ENCODE measurements around the gene MRPL28.

Gene MRPL28

DNA sequence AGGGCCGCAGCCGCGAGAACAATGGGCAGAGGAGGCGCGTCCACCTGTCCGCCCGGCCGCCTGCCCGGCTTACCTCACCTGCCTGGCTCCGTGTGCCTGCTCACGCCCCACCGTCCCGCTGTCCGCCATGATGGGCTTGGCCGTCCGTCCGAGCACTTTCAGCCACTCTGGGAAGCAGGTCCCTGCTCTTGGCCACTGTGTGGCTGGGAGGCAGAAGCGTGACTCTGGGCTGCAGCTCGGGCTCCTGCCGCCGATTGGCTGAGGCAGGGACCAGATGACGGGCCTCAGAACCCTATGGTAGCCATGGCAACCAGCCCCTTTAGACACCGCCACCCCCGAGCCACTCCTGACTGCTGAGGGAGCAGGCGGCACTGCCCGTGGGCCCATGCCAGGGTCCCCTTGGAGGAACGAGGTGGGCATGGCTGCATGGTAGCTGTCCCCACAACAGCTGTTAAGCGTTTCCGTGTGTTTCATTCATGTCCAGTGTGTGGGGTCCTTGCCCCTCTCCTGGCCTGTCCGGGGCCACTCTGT is 8.9 kb downstream of the MRPL28 start:
- no peak overlapping the region for H3K4me3 ChIP-seq (ENCODE audit: low read length)
- no peaks in the 10 kb centered on the region for H3K27me3 ChIP-seq (ENCODE audit: insufficient read depth, low read length)
- no peaks in the 10 kb centered on the region for H3K4me1 ChIP-seq (ENCODE audit: insufficient read depth, low read length)
- H3K27ac ChIP-seq (ENCODE audit: low read length): no peak overlapping the region
- peaks cover 2% of the 10 kb centered on the region; the same call in 1 of the 2 replicates for H3K36me3 ChIP-seq (ENCODE audit: insufficient read depth, low read depth, low read length)
- no peaks in the 10 kb centered on the region for H3K9me3 ChIP-seq (ENCODE audit: insufficient read depth, low read depth, low read length)
- H3K9ac ChIP-seq (ENCODE audit: low read depth, low read length): no peak overlapping the region

DNA sequence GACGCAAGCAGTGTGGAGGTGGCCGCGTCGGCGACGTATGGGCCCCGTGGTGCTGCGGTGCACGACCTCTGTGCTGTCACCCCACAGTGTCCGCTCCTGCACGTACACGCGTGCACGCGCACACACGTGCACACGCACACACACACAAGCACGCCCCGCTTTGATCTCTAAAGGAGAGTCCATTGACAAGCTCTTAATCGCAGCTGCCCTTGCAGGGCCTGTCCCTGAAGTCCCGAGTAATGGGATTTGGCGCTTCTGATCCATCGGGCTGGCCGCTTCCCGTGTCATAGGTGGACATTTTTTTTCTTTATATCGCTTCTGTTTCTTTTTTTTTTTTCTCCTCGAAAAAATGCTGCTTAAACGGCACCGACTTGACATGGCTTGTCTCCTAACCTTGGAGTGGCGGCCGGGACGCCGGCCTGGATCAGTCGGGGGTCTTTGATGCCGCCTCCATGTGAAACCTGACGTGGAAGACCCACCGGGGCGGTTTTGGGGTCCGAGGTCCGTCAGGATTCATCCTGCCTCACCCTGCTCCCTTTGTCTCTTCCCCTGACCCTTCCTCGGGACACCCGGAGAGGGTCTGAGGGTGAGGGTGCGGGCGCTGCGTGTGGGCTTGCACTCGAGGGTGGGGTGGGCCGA is 9.5 kb downstream of the MRPL28 start:
- Histone ChIP-seq H3K27ac (ENCODE audit: low read length) (no peak overlapping the region), H3K4me3 (ENCODE audit: low read length) (no peak overlapping the region), H3K4me1 (ENCODE audit: insufficient read depth, low read length) (no peaks in the 10 kb centered on the region), H3K36me3 (ENCODE audit: insufficient read depth, low read depth, low read length) (no peaks in the 10 kb centered on the region), H3K27me3 (ENCODE audit: insufficient read depth, low read length) (no peaks in the 10 kb centered on the region), H3K9me3 (ENCODE audit: insufficient read depth, low read depth, low read length) (no peaks in the 10 kb centered on the region), H3K9ac (ENCODE audit: low read depth, low read length) (no peak overlapping the region)

DNA sequence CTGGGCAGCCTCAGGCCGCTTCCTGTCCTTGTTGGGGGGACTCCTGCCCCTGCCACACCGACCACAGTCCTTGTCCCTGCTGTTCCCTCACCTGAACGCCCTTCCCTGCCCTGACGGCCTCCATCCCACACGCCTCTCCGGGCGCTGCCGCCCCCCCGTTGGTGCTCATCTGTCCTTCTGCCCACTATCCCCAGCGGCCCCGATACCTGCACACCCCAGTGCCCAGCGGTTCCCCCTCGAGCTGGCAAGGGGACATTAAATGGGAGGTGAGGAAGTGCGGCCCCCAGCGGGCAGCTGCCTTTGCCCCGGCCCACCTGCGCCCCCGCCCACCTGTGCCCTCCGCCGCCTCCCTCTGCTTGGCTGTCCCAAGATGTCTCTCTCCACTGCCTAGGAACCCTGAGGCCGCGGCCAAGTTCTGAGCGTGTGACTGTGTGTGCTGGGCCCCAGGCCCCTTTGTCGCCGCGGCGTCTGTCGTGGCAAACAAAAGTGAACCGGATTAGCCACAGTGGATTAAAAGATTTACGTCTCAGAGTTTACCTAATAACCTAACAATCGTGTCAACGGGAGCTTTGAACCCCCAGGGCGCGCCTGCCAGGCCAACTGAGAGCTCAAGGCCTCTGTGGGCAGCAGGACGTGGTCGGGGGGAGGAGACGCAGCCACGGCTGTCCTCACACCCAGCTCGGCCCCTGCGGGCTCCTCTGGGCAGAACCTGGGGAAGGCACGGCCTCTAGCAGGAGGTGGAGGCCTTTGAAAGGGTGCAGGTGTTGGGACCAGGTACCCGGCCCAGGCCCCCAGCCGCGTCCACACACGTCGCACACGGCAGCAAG is 10.3 kb downstream of the MRPL28 start:
- Histone ChIP-seq H3K4me1 (ENCODE audit: insufficient read depth, low read length) (no peaks in the 10 kb centered on the region), H3K36me3 (ENCODE audit: insufficient read depth, low read depth, low read length) (no peaks in the 10 kb centered on the region), H3K9me3 (ENCODE audit: insufficient read depth, low read depth, low read length) (no peaks in the 10 kb centered on the region), H3K9ac (ENCODE audit: low read depth, low read length) (no peak overlapping the region), H3K27me3 (ENCODE audit: insufficient read depth, low read length) (no peaks in the 10 kb centered on the region), H3K4me3 (ENCODE audit: low read length) (no peak overlapping the region), H3K27ac (ENCODE audit: low read length) (no peak overlapping the region)

DNA sequence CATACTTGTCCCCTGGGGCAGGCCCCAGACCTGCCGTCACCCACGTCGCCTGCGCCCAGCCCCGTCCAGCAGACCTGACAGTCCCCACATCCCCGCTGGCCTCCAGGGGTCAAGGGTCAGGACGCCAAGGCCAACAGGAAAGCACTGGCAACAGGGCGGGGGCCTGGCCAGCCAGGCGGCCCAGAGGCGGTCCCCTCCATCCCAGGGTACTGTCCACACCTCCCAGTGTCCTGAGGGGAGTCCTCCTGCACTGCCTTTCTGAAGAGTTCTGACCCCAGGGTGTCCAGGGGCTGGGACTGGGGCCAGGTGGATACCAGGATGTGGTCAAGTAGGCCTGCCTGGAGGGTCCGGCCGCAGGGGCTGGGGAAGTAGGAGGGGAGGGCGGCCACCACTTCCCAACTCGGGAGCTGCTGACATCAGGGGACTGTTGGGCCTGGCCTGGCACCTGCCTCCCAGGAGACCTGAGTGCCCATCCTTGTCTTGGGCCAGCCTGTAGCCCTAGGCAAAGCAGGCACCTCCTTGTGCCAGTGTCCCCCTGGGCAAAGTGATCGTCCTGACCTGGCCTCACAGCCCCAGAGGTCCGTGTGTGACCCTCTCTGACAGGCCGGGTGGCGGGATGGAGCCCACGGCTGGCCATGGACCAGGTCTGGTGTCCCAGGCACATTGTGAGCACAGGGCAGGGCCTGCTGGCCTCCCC is 11.1 kb downstream of the MRPL28 start:
- no peak overlapping the region for H3K27ac ChIP-seq (ENCODE audit: low read length)
- no peaks in the 10 kb centered on the region for H3K4me1 ChIP-seq (ENCODE audit: insufficient read depth, low read length)
- H3K9ac ChIP-seq (ENCODE audit: low read depth, low read length): no peak overlapping the region
- H3K36me3 ChIP-seq (ENCODE audit: insufficient read depth, low read depth, low read length): no peaks in the 10 kb centered on the region
- no peaks in the 10 kb centered on the region for H3K9me3 ChIP-seq (ENCODE audit: insufficient read depth, low read depth, low read length)
- no peaks in the 10 kb centered on the region for H3K27me3 ChIP-seq (ENCODE audit: insufficient read depth, low read length)
- H3K4me3 ChIP-seq (ENCODE audit: low read length): no peak overlapping the region

DNA sequence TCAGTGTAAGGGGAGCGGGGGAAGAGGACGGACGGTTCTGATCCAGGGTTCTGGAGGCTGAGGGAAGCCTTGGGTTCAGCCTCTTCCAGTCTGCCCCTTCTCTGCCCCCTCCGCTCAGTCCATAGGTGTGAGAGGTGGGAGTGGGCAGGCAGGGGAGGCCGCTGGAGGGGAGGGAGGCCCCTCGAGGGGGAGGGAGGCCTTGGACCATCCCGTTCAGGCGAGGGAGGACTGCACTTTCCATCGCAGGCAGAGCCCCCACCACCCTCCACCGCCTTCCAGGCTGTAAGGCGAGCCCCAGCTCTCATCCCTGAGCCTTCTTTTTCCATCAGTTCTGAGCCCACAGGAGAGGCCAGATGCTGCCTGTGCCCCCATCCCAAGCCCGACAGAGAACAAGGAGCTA is 13.6 kb downstream of the MRPL28 start:
- no peaks in the 10 kb centered on the region for H3K27me3 ChIP-seq (ENCODE audit: insufficient read depth, low read length)
- no peak overlapping the region for H3K27ac ChIP-seq (ENCODE audit: low read length)
- no peaks in the 10 kb centered on the region for H3K36me3 ChIP-seq (ENCODE audit: insufficient read depth, low read depth, low read length)
- H3K9ac ChIP-seq (ENCODE audit: low read depth, low read length): no peak overlapping the region
- no peak overlapping the region for H3K4me3 ChIP-seq (ENCODE audit: low read length)
- no peaks in the 10 kb centered on the region for H3K9me3 ChIP-seq (ENCODE audit: insufficient read depth, low read depth, low read length)
- H3K4me1 ChIP-seq (ENCODE audit: insufficient read depth, low read length): no peaks in the 10 kb centered on the region

DNA sequence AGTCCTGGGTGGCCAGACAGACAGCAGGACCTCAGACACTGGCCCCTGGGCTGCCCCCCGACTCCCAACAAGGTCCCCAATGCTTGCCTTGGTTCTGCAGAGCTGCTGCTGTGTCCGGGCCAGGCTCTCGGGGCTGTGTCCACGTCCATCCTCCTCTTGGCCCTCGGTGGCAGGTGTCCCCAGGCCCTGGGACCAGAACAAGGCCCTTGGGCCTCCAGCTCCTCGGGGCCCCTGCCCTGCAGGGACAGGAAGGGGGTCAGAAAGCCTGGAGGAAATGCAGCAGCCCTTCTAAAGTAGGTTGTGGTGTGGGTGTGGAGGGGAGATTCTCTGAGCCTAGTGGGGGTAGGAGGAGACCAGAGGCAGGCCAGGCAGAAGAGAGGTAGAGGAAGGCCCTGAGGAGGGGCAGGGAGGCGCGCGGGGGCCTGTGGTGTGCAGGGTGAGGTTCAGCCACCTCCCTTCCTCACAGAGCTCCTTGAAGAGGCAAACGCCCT is 15.3 kb downstream of the MRPL28 start:
- Histone ChIP-seq H3K4me1 (ENCODE audit: insufficient read depth, low read length) (no peaks in the 10 kb centered on the region), H3K36me3 (ENCODE audit: insufficient read depth, low read depth, low read length) (peaks cover 7% of the 10 kb centered on the region; the same call in 1 of the 2 replicates), H3K9ac (ENCODE audit: low read depth, low read length) (no peak overlapping the region), H3K27ac (ENCODE audit: low read length) (no peak overlapping the region), H3K9me3 (ENCODE audit: insufficient read depth, low read depth, low read length) (no peaks in the 10 kb centered on the region), H3K27me3 (ENCODE audit: insufficient read depth, low read length) (no peaks in the 10 kb centered on the region), H3K4me3 (ENCODE audit: low read length) (no peak overlapping the region)

DNA sequence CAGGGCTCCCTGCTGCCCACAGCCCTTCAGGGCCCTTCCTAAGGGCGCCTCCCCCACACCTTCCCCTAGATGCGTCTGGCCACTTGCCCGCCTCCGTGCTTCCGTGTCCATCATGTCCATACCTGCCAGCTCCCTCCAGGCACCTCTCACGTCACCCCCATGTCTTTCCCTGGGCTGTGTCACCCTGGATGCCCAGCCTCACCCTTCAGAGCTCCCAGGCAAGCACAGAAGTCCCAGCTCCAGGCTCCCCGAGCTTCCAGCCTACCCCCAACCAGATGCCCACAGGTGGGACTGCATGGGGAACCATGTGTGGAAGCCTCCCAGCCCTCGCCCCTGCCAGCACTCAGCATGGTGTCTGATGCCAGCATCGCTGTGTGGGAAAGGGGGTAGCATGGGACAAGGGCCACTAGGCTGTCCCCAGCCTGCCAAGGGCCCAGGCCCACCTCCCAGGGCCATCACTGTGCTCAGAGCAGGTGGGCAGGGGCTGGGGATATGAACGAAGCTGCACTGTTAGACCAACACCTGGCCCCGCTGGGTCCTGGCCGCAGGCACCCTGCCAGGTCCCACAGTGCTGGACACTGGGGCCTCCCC is 16.0 kb downstream of the MRPL28 start:
- Histone ChIP-seq H3K9ac (ENCODE audit: low read depth, low read length) (no peak overlapping the region), H3K27me3 (ENCODE audit: insufficient read depth, low read length) (no peaks in the 10 kb centered on the region), H3K27ac (ENCODE audit: low read length) (no peak overlapping the region), H3K4me1 (ENCODE audit: insufficient read depth, low read length) (no peaks in the 10 kb centered on the region), H3K4me3 (ENCODE audit: low read length) (no peak overlapping the region), H3K9me3 (ENCODE audit: insufficient read depth, low read depth, low read length) (no peaks in the 10 kb centered on the region), H3K36me3 (ENCODE audit: insufficient read depth, low read depth, low read length) (peaks cover 10% of the 10 kb centered on the region; the same call in 1 of the 2 replicates)

DNA sequence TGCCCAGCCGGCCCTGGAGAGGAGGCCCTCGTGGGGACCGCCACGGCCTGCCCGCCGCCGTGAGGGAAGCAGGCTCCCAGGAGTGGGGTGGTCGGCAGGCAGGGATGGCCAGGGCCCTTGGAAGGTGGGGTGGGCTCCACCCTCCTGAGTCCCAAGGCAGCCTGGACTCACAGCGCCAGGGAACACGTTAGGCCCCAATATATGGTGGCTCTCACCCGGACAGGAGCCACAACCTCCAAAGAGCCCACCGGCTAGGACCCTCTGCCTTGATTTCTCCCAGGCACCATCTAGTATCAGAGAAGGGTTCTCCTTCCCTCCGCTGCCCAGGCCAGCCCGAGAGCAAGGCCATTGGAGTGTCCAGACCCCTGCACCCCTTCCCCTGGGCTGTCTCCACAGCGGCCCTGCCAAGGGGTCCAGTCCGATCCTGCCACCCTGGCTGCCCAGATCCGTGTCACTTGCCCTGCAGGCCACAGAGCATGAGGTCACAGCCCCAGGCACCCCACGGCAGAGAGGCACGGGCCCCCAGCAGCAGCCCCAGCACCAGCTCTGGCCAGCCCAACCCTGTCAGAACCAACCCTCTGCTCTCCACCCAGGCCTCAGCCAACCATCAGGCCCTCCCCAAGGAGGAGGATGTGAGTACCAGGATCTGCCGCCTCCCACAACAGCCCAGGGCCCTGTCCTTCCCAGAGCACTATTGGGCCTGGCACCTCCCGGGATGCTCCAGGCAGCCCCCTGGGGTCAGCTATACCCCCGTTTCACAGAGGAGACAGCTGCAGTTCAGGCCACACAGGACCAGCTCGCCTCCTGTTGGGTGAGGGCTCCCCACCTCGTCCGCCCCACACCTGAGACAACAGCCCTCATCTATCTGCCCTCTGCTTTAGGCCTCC is 16.7 kb downstream of the MRPL28 start:
- Histone ChIP-seq H3K4me1 (ENCODE audit: insufficient read depth, low read length) (no peaks in the 10 kb centered on the region), H3K4me3 (ENCODE audit: low read length) (peak overlapping the region; percentile 60; the same call in 1 of the 2 replicates), H3K27ac (ENCODE audit: low read length) (no peak overlapping the region), H3K9me3 (ENCODE audit: insufficient read depth, low read depth, low read length) (no peaks in the 10 kb centered on the region), H3K36me3 (ENCODE audit: insufficient read depth, low read depth, low read length) (peaks cover 12% of the 10 kb centered on the region; the same call in 1 of the 2 replicates), H3K9ac (ENCODE audit: low read depth, low read length) (peak overlapping the region; percentile 41; the same call in 1 of the 2 replicates), H3K27me3 (ENCODE audit: insufficient read depth, low read length) (no peaks in the 10 kb centered on the region)

DNA sequence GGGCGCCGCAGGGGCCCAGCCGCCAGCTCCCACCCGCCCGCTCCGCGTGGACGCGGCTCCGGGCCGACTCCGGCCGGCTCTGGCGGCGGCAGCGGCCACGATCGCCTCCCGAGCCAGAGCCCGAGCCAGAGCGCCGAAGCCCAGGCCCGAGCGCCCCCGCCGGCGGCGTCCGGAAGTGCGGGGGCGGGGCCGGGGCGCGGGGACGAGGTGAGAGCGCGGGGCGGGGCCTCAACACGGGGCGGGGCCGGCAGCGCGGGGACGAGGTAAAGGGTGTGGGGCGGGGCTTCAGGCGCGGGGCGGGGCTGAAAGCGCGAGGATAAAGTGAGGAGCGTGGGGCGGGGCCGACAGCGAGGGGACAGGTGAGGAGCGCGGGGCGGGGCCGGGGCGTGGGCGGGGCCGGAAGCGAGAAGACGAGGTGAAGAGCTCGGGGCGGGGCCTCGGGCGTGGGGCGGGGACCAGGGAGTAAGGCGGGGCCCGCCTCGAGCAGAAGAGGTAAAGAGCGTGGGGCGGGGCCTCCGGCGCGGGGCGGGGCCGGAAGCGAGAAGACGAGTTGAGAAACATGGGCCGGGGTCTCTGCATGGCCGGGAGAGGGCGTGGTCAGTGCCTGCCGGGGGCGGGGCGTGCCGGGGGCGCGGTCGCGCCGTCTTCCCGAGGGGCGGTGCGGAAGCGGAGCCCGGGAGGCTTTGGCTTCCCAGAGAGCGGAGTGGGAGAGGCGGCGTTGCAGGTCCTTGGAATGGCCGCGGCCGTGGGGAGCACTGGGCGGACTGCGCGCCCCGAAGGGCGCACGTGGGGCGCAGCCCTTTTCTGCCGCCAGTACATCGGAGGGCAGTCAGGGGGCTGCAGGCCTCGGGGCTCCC is 17.6 kb downstream of the MRPL28 start, which contains the start of gene AXIN1:
TSS of gene AXIN1 (minus strand) at position 177 of the 857 bp plus-strand sequence. CDS start 5,698 bp downstream, outside the sequence.
- Histone ChIP-seq H3K27ac (ENCODE audit: low read length) (no peak within 1 kb of the TSS), H3K4me3 (ENCODE audit: low read length) (peak within 1 kb of the TSS; percentile 77), H3K27me3 (ENCODE audit: insufficient read depth, low read length) (no peaks in the 10 kb centered on the region), H3K4me1 (ENCODE audit: insufficient read depth, low read length) (no peaks in the 10 kb centered on the region), H3K36me3 (ENCODE audit: insufficient read depth, low read depth, low read length) (peaks cover 12% of the 10 kb centered on the region; the same call in 1 of the 2 replicates), H3K9me3 (ENCODE audit: insufficient read depth, low read depth, low read length) (no peaks in the 10 kb centered on the region), H3K9ac (ENCODE audit: low read depth, low read length) (peak within 1 kb of the TSS; percentile 77; the same call in 1 of the 2 replicates)

Measured in iPS-20b (cell line).